WI38 (cell line): ENCODE data around the gene SLC22A3.

ENCODE experiments used
- H3K4me3 ChIP-seq: 2 replicates; pipeline ENCODE4 v1.5.1; 2011; ENCODE audit warnings: low read depth, mild to moderate bottlenecking, control low read depth, low read length
- TF ChIP-seq, protein P1 (sequence below): IDR thresholded peaks from 2 replicates; pipeline ENCODE4 v1.5.1; 2012; ENCODE audit warnings: low read depth, mild to moderate bottlenecking, control low read depth, low read length

Gene SLC22A3

DNA sequence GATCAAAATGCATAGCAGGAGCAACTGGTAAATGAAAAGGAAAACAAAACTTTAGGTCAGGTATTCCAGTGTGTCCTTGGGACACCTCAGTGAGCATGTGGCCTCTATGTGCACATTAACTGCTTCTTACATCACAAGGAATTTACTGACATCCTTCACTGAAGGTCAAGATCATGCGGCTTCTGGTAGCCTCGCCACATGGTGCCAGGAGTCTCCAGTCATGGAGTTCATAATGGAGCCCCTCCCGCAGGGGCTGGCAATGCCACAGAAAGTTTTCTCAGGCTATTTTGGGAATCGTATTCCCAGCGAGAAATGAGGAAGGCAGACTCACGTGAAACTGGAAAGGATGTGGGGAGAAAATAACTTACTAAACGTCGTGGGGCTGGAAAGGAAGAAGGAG is 19.7 kb upstream of the SLC22A3 start:
- H3K4me3 ChIP-seq: no peak overlapping the region
- TF ChIP-seq, protein P1, sequence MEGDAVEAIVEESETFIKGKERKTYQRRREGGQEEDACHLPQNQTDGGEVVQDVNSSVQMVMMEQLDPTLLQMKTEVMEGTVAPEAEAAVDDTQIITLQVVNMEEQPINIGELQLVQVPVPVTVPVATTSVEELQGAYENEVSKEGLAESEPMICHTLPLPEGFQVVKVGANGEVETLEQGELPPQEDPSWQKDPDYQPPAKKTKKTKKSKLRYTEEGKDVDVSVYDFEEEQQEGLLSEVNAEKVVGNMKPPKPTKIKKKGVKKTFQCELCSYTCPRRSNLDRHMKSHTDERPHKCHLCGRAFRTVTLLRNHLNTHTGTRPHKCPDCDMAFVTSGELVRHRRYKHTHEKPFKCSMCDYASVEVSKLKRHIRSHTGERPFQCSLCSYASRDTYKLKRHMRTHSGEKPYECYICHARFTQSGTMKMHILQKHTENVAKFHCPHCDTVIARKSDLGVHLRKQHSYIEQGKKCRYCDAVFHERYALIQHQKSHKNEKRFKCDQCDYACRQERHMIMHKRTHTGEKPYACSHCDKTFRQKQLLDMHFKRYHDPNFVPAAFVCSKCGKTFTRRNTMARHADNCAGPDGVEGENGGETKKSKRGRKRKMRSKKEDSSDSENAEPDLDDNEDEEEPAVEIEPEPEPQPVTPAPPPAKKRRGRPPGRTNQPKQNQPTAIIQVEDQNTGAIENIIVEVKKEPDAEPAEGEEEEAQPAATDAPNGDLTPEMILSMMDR: no peak

DNA sequence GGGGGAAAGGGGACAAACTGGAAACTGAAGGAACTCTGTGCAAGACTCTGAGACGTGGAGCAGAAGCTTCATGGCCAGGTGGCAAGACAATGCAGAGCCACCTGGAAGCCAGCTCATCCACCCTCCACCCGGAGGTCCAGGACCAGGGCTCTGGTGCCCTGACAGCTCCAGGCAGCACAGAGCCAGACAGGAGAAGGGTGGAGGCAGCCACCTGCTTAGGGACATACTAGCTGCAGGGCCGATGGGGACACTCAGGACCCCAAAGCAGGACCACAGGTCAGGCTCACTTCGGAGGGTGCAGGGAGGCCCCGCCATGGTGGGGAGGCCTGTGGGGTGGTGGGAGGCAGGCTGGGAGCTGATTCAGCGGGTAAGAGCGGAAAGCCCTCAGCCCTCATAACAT is 19.0 kb upstream of the SLC22A3 start:
- no peak overlapping the region for H3K4me3 ChIP-seq
- TF ChIP-seq, protein P1: no peak

DNA sequence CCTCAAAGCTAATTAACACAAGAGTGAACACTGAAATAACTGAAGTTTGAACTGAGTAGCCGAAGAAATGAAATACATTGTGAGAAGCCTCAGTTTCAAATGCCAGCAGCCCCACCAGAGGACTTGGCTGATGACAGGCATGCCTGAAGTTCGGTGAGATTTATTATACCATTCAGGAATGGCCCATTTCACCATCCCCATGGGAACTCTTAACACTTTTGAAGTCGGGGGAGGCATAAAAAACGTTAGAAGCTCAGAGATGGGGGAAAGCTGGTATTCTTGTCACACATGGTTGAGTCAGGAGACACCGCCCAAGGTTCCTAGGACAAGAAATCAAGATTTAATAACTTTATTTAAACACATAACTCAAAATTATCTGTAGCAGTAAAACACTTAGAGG is 17.6 kb upstream of the SLC22A3 start:
- H3K4me3 ChIP-seq: no peak overlapping the region
- TF ChIP-seq, protein P1: no peak

DNA sequence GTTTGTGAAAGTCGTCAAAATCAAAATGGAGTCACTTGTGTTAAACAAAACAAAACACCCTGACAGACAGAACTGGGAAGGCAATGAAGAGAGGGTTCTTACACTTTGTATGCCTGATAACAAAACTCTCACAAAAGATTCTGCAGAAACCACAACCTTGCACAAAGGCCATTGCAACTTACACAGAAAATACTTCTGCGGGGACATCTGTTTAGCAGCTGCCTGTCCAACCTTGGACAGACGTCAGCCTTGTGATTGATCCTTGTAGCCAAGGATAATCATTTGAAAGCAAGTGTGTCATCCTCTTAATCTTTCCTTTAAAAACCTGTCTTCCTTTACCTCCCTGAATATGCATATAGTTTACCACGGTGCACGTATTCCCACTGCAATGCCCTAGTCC is 17.0 kb upstream of the SLC22A3 start:
- TF ChIP-seq, protein P1: no peak
- no peak overlapping the region for H3K4me3 ChIP-seq

DNA sequence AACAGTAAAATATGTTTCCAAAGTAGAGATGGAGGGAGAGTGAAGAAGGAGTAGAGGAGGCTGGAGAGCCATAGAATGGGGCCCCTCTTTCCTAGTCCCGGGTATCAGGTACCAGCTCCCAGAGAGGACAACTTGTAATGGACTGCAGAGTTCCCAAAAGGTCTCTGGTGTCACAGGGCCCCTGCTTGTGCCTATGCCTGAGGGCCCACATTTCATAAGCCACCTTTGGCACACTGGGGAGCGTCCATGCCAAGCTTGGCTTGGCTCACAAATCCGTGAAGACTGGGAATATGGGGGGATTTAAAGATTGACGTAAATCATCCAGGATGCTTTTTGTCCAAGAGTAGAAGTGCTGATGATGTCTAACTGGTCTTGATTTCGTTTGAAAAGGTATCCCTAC is 16.4 kb upstream of the SLC22A3 start:
- H3K4me3 ChIP-seq: no peak overlapping the region
- TF ChIP-seq, protein P1: no peak

DNA sequence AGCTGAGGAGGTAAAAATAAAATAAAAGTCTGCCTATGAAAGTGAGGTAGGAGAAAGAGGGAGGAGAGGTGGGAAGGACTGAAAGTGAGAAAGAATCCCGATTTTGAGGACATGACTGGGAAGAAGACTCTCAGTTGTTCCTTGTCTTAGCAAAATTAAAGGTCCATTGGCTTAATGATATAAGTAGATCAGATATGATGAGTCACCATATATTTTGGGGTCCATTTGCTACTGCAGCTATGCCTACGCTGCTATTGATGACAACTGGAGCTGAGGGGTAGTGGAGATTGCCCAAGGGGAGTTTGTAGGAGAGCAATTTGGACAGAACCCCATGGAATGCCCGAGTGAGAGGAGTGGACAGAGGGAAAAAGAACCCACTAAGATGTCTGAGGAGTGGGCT is 15.1 kb upstream of the SLC22A3 start:
- no peak overlapping the region for H3K4me3 ChIP-seq
- TF ChIP-seq, protein P1: no peak

DNA sequence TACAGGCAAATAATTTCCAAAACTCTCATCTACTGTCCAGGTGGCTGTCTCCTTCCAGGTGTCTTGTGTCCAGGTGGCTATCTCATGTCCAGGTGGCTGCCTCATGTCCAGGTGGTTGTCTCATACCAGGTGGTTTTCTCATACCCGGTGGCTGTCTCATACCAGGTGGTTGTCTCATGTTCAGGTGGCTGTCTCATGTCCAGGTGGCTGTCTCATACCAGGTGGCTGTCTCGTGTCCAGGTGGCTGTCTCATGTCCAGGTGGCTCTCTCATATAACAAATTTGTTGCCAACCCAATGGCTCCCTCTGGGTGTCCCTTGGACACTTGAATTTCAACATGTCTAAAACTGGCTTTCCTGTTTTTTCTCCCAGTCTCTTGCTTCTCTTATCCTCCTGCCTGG is 14.3 kb upstream of the SLC22A3 start:
- TF ChIP-seq, protein P1: no peak
- H3K4me3 ChIP-seq: no peak overlapping the region
